GM19468 (cell line): ENCODE results near the gene RNF181.
"Not testable (repeated sequence)": the region's sequence is repeated elsewhere in the genome, so short reads cannot be mapped to it uniquely, and the experiment has no call there.

Experiments used
- ATAC-seq: cut with Tn5 transposase; IDR thresholded peaks from one replicate; pipeline ENCODE4 v1.9.1; 2021; ENCODE audit warnings: mild to moderate bottlenecking, moderate library complexity, moderate number of reproducible peaks; ENCODE audit not compliant: unreplicated experiment; ENCODE audit errors: extremely low read depth

The RNF181 gene, protein sequence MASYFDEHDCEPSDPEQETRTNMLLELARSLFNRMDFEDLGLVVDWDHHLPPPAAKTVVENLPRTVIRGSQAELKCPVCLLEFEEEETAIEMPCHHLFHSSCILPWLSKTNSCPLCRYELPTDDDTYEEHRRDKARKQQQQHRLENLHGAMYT

DNA sequence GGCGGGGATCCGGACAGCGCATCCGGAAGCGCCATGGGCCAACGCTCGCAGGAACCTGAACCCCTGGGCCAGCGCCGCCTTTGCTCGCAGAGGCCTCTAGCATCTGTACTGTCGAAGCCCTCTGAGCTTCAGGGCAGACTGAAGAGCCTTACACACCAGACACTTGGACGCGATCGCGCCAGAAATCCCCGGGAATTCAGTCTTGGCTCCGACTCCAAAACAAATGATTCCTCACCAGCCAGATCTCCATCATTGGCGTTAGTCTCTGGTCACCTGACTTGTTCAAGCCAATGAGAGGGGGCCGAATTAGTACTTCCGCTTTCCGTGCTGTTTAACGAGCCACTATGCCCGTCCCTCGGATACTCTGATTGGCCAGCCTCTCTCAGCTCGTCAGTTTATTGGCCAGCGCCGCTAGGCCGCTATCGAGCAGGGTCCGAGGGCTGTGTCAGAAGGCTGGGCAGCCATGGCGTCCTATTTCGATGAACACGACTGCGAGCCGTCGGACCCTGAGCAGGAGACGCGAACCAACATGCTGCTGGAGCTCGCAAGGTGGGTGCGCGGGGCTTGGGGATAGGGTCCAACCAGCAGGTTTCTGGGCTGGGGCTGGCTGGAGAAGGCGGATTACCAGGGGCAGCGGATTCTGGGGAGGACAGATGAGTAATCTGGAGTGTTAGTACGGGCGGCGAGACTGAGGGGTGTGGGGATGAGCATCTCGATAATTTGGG, at the start of gene RNF181:
TSS of gene RNF181 (plus strand) at position 445 of the 725 bp plus-strand sequence. CDS start at position 464, 19 bp downstream.
- peak; percentile 92 for ATAC-seq

DNA sequence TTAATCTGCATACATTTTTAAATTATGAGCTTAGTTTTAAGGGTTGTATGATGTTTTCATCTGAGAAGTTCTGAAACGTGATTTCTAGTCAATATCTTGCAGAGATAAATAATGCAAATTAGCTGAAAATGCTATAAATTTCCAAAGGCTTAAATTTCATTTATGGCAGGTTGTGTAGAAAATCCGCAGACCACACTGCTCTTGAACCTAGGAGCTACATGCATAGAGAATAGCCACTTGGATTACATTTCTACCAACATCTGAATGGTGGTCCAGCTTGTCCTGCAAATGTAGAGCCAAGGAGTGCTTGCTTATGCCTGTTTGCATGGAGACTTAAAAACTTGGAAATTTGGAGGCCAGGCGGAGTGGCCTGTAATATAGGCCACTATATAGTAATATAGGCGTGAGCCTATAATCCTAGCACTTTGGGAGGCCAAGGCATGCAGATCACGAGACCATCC, 49.7 kb upstream of the RNF181 start:
- no peak for ATAC-seq

DNA sequence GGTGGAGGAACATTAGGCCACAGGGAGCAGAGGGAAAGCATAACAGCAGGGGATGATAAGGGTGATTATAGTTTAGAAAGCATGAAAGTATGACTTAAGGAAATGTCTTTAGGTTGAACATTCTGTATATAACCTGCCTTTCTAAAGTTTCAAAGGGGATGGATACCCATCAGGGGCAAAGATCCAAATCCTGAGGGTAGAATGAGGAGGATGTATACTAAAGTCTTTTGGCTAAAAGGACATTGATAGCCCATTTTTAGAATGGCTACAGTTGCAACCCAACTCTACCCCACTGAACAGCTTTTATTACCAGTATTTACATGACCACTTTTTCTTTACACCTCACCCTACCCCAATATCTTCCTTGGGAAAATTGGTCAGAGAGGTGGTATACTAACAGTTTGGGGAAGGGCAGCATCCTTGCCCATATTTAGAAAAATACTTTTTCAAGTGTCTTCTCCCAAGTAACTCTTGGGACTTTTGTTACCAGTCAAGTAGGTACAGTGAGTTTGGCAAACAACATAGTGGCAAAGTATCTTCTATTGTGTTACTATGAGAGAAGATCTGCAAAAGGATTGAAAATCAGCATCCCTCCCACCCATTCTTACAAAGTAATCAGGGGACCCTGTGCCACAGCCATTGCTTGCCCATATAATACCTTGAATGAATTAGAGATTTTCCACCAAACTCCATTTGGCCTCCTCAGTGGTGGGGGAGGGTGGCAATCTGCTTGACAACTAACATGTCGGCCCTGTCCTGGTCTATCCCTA, 48.3 kb upstream of the RNF181 start:
- no peak for ATAC-seq

DNA sequence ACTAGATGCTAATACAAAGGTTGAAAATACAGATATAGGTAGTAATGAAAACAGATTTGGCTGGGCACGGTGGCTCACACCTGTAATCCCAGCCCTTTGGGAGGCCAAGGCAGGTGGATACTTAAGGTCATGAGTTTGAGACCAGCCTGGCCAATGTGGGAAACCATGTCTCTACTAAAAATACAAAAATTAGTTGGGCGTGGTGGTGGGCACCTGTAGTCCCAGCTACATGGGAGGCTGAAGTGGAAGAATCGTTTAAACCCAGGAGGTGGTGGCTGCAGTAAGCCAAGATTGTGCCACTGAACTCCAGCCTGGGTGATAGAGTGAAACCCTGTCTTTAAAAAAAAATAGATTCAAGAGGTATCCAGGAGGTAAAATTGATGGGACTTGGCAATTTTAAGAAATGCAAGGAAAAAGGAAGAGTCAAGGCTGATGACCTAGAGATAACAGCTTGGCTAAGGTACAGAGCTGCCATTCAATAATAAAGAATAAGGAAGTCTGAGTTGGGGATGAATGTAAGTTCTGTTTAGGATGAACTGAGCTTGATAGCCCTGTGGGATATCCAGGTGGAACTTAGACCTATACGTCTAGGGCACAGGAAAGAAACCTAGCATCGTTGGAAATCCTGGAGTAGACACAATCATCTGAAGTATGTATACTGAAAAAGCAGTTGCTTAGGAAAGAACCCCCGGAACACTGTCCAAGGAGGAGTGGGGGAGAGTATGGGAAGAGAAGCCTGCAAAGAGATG, 47.5 kb upstream of the RNF181 start:
- ATAC-seq: no peak

DNA sequence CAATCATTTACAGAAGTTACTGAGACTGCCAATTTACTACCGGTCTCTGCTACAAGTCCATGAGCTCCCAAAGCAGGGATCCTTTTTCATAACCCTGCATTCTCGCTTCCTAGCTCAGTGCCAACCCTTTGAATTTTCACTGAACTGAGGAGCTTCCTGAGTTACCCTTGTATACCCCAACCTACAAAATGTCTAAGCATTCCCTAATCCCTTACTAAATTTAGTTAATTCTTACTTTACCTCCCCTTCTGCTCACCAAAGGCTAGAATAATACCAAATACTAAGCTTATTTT, 47.0 kb upstream of the RNF181 start:
- ATAC-seq: no peak

- no peak for ATAC-seq
These were observed 46.5 kb upstream of the RNF181 start for GRCh38 chr2:85549095-85549494.

- ATAC-seq: no peak
These were observed 45.7 kb upstream of the RNF181 start for GRCh38 chr2:85549826-85550225.

GRCh38 chr2:85550486-85550885, 45.1 kb upstream of the RNF181 start:
- ATAC-seq: no peak

GRCh38 chr2:85551698-85552678, 43.6 kb upstream of the RNF181 start:
- ATAC-seq: peak; percentile 39

GRCh38 chr2:85553184-85553583, 42.4 kb upstream of the RNF181 start:
- no peak for ATAC-seq

DNA sequence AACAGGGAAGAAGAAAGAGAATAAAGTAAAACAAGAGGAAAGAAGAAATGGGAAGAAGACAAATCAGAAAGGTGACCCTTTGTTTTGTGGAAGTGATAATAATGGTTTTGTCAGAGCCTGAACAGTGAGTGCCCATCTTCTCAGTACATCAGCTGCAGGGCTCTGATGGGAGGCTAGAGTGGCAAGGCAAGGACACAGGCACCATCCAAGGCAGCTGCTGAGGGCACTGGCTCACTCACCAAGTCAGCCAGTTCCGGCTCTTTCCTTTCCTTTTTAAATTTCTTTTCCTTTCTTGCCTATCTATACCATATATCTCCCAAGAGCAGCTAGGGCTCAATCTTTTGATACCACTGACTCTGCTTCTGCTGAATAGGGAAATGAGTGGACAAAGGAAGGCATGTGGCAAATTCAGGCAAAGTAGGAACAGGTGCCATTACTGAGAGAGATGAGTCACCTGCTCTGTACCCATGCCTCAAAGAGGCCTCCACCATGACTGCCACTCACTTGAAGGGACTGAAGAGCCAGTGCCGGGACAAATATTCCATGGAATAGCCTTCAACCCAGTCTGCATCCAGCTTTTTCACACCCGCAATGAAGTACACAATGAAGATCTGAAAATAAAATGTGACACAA, 40.4 kb upstream of the RNF181 start:
- no peak for ATAC-seq

DNA sequence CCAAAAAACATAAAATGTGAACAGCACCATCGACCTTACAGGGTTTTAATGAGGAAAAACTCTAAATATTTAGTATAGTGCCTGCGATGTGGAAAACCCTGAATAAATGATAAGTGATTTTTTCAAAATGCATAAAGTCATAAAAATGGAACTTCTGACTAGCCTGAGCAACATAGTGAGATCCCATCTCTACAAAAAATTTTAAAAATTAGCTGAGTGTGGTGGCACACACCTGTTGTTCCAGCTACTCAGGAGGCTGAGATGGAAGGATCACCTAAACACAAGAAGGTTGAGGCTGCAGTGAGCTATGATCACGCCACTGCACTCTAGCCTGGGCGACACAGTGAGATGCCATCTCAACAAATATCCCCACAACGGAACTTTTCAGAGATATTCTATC, 38.4 kb upstream of the RNF181 start:
- ATAC-seq: no peak

GRCh38 chr2:85558160-85558559, 37.4 kb upstream of the RNF181 start:
- no peak for ATAC-seq

- ATAC-seq: not testable (repeated sequence)
These were observed 35.2 kb upstream of the RNF181 start for GRCh38 chr2:85560403-85560726.

- ATAC-seq: no peak
These were observed 34.7 kb upstream of the RNF181 start for GRCh38 chr2:85560812-85561279.

GRCh38 chr2:85561280-85562212, 34.0 kb upstream of the RNF181 start, which contains the start of gene GGCX:
Gene GGCX (minus strand): TSS chr2:85561493. CDS start chr2:85561428, 65 bp downstream.
- ATAC-seq: peak; percentile 56

DNA sequence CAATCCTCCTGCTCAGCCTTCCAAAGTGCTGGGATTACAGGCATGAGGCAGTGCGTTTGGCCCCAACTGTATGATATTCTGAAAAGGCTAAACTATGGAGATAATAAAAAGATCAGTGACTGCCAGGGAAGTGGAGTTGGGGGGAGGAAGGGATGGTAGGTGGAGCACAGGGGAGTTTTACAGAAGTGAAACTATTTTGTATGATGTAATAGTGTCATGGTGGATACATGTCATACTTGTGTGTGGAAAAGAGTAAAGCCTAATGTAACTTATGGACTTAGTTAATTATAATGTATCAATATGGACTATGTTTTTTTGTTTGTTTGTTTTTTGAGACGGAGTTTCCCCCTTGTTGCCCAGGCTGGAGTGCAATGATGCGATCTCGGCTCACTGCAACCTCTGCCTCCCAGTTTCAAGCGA, 31.4 kb upstream of the RNF181 start:
- ATAC-seq: no peak

DNA sequence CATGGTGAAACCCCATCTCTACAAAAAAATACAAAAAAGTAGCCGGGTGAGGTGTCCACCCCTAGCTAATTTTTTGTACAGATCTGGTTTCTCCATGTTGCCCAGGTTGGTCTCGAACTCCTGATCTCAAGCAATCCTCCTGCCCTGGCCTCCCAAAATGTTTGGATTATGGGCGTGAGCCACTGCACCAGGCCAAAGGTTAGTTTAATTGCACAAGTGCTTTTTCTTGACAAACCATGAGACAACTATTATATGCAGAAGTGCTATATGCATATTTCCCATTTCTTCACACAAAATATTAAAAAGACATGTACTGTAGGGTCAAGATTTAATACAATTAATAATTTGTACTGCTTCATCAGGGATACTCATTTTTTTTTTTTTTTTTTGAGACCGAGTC, 29.3 kb upstream of the RNF181 start:
- no peak for ATAC-seq
